ENCODE measurements around the gene FCHSD2.

DNA sequence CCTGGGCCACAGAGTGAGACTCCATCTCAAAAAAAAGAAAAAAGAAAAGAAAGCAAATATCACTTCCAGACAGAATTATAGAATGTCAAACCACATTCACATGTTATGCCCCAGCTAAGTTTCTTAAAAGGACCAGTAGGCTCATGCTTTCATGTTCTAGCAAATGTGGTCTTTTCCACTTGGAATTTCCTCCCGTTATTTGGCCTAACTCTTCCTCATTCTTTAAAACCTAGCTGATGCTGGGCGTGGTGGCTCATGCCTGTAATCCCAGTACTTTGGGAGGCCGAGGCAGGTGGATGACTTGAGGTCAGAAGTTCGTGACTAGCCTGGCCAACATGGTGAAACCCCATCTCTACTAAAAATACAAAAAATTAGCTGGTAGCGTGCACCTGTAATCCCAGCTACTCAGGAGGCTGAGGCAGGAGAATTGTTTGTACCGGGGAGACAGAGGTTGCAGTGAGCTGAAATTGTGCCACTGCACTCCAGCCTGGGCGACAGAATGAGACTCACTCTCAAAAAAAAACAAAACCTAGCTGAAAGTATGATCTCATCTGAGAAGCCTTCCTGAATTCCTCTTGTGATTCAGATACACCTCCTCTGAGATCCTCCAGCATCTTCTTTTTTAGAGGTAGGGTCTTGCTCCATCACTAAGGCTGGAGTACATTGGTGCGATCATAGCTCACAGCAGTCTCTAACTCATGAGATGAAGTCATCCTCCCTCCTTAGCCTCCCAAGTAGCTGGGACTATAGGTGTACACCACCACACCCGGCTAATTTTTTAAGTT lies 50.4 kb downstream of the FCHSD2 start:
- TF ChIP-seq, protein P1, sequence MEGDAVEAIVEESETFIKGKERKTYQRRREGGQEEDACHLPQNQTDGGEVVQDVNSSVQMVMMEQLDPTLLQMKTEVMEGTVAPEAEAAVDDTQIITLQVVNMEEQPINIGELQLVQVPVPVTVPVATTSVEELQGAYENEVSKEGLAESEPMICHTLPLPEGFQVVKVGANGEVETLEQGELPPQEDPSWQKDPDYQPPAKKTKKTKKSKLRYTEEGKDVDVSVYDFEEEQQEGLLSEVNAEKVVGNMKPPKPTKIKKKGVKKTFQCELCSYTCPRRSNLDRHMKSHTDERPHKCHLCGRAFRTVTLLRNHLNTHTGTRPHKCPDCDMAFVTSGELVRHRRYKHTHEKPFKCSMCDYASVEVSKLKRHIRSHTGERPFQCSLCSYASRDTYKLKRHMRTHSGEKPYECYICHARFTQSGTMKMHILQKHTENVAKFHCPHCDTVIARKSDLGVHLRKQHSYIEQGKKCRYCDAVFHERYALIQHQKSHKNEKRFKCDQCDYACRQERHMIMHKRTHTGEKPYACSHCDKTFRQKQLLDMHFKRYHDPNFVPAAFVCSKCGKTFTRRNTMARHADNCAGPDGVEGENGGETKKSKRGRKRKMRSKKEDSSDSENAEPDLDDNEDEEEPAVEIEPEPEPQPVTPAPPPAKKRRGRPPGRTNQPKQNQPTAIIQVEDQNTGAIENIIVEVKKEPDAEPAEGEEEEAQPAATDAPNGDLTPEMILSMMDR (IDR thresholded peaks at IDR 0.05), result no peak
- TF ChIP-seq POLR2A (IDR thresholded peaks at IDR 0.05) (no peak), EP300 (IDR thresholded peaks at IDR 0.05) (no peak)

Measured in suprapubic skin (tissue), 3 donors.